K562 (cell line): Measurements from ENCODE around the gene BANP.

Source experiments
- CBX5 ChIP-seq: IDR thresholded peaks from 2 replicates; pipeline ENCODE4 v1.6.1; 2014; ENCODE audit warnings: low read depth, borderline replicate concordance
- CTCF ChIP-seq, 3 experiments: IDR thresholded peaks in 2 of 3; conservative IDR thresholded peaks in 1 of 3; 2 replicates each; pipeline ENCODE4 v1.5.1; 2011 to 2012; ENCODE audit warnings: low read length in 3 of 3, mild to moderate bottlenecking in 3 of 3, control low read depth in 2 of 3, improper control_type of control experiment in 1 of 3, inconsistent platforms in 1 of 3, low read depth in 1 of 3, mixed read lengths in 1 of 3, moderate library complexity in 1 of 3; ENCODE audit not compliant: insufficient read depth in 2 of 3
- E2F4 ChIP-seq: sonication (generic); formaldehyde crosslinking; IDR thresholded peaks from 2 replicates; pipeline ENCODE4 v1.8.0; 2022; ENCODE audit warnings: mild to moderate bottlenecking, low read depth, missing genetic modification reagents
- ELF4 ChIP-seq: fragments of 450-650 bp; formaldehyde crosslinking; IDR thresholded peaks from 2 replicates; pipeline ENCODE4 v1.4.0; 2022; ENCODE audit warnings: missing genetic modification characterization
- FOXP1 ChIP-seq: sonication (generic); formaldehyde crosslinking; IDR thresholded peaks from 2 replicates; pipeline ENCODE4 v1.8.0; 2022; ENCODE audit warnings: mild to moderate bottlenecking, missing genetic modification reagents
- MTA3 ChIP-seq: fragments of 450-650 bp; formaldehyde crosslinking; IDR thresholded peaks from 2 replicates; pipeline ENCODE4 v1.6.1; 2017; ENCODE audit warnings: mild to moderate bottlenecking, borderline replicate concordance
- POLR2AphosphoS5 ChIP-seq: IDR thresholded peaks from 2 replicates; pipeline ENCODE4 v1.6.1; 2011; ENCODE audit warnings: mild to moderate bottlenecking, low read depth, low read length, moderate library complexity; ENCODE audit not compliant: control insufficient read depth, insufficient read depth
- RAD21 ChIP-seq, 2 experiments: fragments of 250-450 bp in 1 of 2; fragments of 450-650 bp in 1 of 2; sonication (Bioruptor Pico) in 1 of 2; formaldehyde crosslinking in 1 of 2; IDR thresholded peaks in 1 of 2; conservative IDR thresholded peaks in 1 of 2; 2 replicates each; pipeline versions ENCODE4 v1.4.0 to v1.8.0; 2020 to 2022; ENCODE audit warnings: mild to moderate bottlenecking in 2 of 2, moderate library complexity in 1 of 2
- RFX1 ChIP-seq: fragments of 450-650 bp; IDR thresholded peaks from 2 replicates; pipeline ENCODE4 v1.6.1; 2016; ENCODE audit warnings: mild to moderate bottlenecking, moderate library complexity
- USF2 ChIP-seq: sonication (generic); formaldehyde crosslinking; IDR thresholded peaks from 2 replicates; pipeline ENCODE4 v1.5.0; 2020; ENCODE audit warnings: missing genetic modification reagents

GRCh38 chr16:87973717-87974116 lies 22.5 kb downstream of the BANP start:
- no peak for TF ChIP-seq RAD21 (CRISPR knock-in tag; conservative IDR thresholded peaks at IDR 0.05 in 1 of 2, IDR thresholded peaks at IDR 0.05 in 1 of 2)
- no peak for TF ChIP-seq ELF4 (CRISPR knock-in tag)
- TF ChIP-seq POLR2AphosphoS5, result no peak
- TF ChIP-seq MTA3, result no peak
- TF ChIP-seq E2F4 (CRISPR knock-in tag), result no peak
- no peak for TF ChIP-seq FOXP1 (CRISPR knock-in tag)
- TF ChIP-seq CBX5, result no peak
- TF ChIP-seq USF2 (CRISPR knock-in tag), result no peak
- TF ChIP-seq RFX1, result no peak
- TF ChIP-seq CTCF (IDR thresholded peaks at IDR 0.05 in 2 of 3, conservative IDR thresholded peaks at IDR 0.05 in 1 of 3; ENCODE audit: insufficient read depth in 2 of 3, low read depth in 1 of 3, low read length in 3 of 3), result no peak
